LoVo (cell line): ENCODE results near the gene HOXC6.

ENCODE experiments used
- DNase-seq: peaks from one replicate; pipeline ENCODE4 v3.0.0-alpha.2; 2016; ENCODE audit warnings: low spot score

The HOXC6 gene

GRCh38 chr12:54029529-54030441, 1.5 kb downstream of the HOXC6 start:
- no peak for DNase-seq

- DNase-seq, result no peak
Observed at GRCh38 chr12:54030442-54030801, 2.2 kb downstream of the HOXC6 start.

- DNase-seq, result no peak
Observed at GRCh38 chr12:54030889-54031471, 2.7 kb downstream of the HOXC6 start.

GRCh38 chr12:54031480-54031879, 3.2 kb downstream of the HOXC6 start:
- no peak for DNase-seq

GRCh38 chr12:54032086-54032619, 3.9 kb downstream of the HOXC6 start:
- no peak for DNase-seq

GRCh38 chr12:54032627-54033100, 4.4 kb downstream of the HOXC6 start, which contains the start of gene HOXC5:
Gene HOXC5, plus strand, starts transcription at chr12:54033050. Its CDS starts 73 bp downstream, at chr12:54033123.
- peak; percentile 80 for DNase-seq

- DNase-seq, result peak; percentile 88
Observed at GRCh38 chr12:54033106-54033979, 5.1 kb downstream of the HOXC6 start.

GRCh38 chr12:54033980-54034784, 5.9 kb downstream of the HOXC6 start:
- no peak for DNase-seq

GRCh38 chr12:54034785-54035310, 6.6 kb downstream of the HOXC6 start:
- no peak for DNase-seq

GRCh38 chr12:54035568-54036264, 7.5 kb downstream of the HOXC6 start:
- no peak for DNase-seq

- no peak for DNase-seq
Observed at GRCh38 chr12:54036620-54037359, 8.6 kb downstream of the HOXC6 start.

- no peak for DNase-seq
Observed at GRCh38 chr12:54037360-54038283, 9.4 kb downstream of the HOXC6 start.

GRCh38 chr12:54038284-54038870, 10.1 kb downstream of the HOXC6 start:
- DNase-seq, result no peak

- DNase-seq, result no peak
Observed at GRCh38 chr12:54038871-54039414, 10.7 kb downstream of the HOXC6 start.

GRCh38 chr12:54039417-54040147, 11.3 kb downstream of the HOXC6 start:
- no peak for DNase-seq

- DNase-seq, result no peak
Observed at GRCh38 chr12:54040148-54040494, 11.9 kb downstream of the HOXC6 start.

- DNase-seq, result no peak
Observed at GRCh38 chr12:54040648-54041047, 12.4 kb downstream of the HOXC6 start.
